Glutamatergic neuron (in vitro differentiated cells): ENCODE measurements around the gene CCND1. TPM values are rescaled to one million over a fixed set of nuclear protein-coding genes. Genes with fewer than 3 reads are reported as not detected.

ENCODE experiments used
- DNase-seq: peaks from one replicate; pipeline ENCODE4 v3.0.0; 2022
- H3K27ac Mint-ChIP-seq: one replicate; pipeline ENCODE4 v1.8.0; 2020; ENCODE audit warnings: mild to moderate bottlenecking, mixed read lengths, inconsistent platforms; ENCODE audit not compliant: unreplicated experiment
- H3K27me3 Mint-ChIP-seq: one replicate; pipeline ENCODE4 v1.8.0; 2020; ENCODE audit warnings: mild to moderate bottlenecking, moderate library complexity, mixed read lengths, inconsistent platforms; ENCODE audit not compliant: unreplicated experiment
- H3K36me3 Mint-ChIP-seq: one replicate; pipeline ENCODE4 v1.8.0; 2020; ENCODE audit warnings: mild to moderate bottlenecking, mixed read lengths, inconsistent platforms; ENCODE audit not compliant: unreplicated experiment
- H3K4me1 Mint-ChIP-seq: one replicate; pipeline ENCODE4 v1.8.0; 2020; ENCODE audit warnings: mild to moderate bottlenecking, low read depth, mixed read lengths, inconsistent platforms; ENCODE audit not compliant: unreplicated experiment
- H3K4me3 Mint-ChIP-seq: one replicate; pipeline ENCODE4 v1.8.0; 2020; ENCODE audit warnings: mild to moderate bottlenecking, mixed read lengths, inconsistent platforms; ENCODE audit not compliant: unreplicated experiment
- H3K9me3 Mint-ChIP-seq: one replicate; pipeline ENCODE4 v1.8.0; 2020; ENCODE audit warnings: mild to moderate bottlenecking, moderate library complexity, mixed read lengths, inconsistent platforms; ENCODE audit not compliant: unreplicated experiment
- total RNA-seq: library from RNA; stranded (reverse); fragmentation: NEBNext Ultra II Directional; extraction: Animal tissue kit (Norgen Biotek cat#: 25700); gene quantifications from one replicate; pipeline ENCODE4 v1.2.1, GENCODE V29; 2021; ENCODE audit not compliant: unreplicated experiment
- TF ChIP-seq, protein P1 (sequence below): fragments of 200-600 bp; sonication (generic); IDR thresholded peaks from one replicate; pipeline ENCODE4 v1.5.0; 2021; ENCODE audit not compliant: partially characterized antibody, unreplicated experiment

CCND1 gene
- total RNA-seq, 1 donor from 2014 or later = 36.1 TPM

DNA sequence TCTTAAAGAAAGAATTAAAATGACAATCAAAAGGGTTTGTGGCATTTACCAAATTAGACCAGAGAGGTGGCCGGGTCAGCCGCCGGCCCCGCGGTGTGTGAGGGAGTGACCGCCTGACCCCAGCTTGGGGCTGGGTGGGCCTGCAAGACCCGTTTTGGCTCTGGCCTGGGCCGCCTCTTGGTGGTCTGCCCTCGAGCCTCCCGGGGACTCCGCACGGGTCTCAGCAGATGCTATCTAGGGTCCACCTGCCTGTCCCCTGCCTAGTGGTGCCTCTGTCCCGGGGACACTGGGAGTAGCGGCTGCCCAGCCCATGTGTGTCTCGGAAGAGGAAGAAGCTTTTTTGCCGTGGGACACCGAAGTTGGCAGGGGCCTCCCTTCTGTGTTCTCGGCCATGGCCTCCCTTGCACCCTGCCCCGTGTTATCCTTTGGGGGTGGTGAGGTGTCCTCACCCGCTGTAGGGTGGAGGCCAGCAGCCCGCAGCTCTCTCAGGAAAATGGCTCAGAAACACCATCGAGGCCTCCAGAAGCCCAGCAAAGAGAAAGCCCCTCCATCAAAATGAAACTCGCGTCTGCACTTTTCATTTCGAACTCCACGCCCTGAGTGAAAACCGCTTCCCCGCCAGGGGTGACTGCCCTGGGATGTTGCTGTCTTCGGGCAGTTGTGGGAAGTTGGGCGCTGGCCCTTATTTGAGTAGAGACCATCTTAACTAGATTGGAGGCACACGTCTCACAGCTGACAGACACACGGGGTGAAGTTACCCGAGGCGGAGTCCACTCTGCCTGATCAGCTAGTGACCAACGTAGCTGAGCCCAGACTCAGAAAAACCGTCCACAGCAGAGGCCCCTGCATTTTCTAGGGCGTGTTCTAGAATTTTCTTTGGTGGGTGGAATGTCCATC, 8.0 kb downstream of the CCND1 start:
- Mint-ChIP-seq H3K27me3 (peaks cover 4% of the 10 kb centered on the region), H3K36me3 (no peaks in the 10 kb centered on the region), H3K4me3 (no peak overlapping the region), H3K4me1 (peaks cover 2% of the 10 kb centered on the region), H3K9me3 (peaks cover 3% of the 10 kb centered on the region), H3K27ac (no peak overlapping the region)
- no peak for DNase-seq
- TF ChIP-seq, protein P1, sequence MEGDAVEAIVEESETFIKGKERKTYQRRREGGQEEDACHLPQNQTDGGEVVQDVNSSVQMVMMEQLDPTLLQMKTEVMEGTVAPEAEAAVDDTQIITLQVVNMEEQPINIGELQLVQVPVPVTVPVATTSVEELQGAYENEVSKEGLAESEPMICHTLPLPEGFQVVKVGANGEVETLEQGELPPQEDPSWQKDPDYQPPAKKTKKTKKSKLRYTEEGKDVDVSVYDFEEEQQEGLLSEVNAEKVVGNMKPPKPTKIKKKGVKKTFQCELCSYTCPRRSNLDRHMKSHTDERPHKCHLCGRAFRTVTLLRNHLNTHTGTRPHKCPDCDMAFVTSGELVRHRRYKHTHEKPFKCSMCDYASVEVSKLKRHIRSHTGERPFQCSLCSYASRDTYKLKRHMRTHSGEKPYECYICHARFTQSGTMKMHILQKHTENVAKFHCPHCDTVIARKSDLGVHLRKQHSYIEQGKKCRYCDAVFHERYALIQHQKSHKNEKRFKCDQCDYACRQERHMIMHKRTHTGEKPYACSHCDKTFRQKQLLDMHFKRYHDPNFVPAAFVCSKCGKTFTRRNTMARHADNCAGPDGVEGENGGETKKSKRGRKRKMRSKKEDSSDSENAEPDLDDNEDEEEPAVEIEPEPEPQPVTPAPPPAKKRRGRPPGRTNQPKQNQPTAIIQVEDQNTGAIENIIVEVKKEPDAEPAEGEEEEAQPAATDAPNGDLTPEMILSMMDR = no peak

DNA sequence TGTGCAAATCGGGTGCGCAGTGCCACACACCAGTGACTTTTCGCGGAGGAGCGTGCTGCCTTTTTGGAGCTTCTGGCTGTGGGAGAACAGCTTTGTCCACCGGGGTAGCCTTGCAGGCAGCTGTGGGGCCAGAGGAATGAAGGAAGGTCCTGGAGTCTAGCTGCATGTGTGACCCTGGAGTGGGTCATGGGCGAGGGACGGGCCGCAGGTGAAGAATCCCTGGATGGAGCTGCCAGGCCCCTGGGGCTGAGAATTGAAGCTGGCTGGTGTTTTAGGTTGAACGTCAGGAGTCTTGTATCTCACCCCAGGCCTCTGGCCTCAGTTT, 8.6 kb downstream of the CCND1 start:
- peaks cover 4% of the 10 kb centered on the region for H3K27me3 Mint-ChIP-seq
- no peak overlapping the region for H3K4me3 Mint-ChIP-seq
- no peak for DNase-seq
- TF ChIP-seq, protein P1 = no peak
- H3K9me3 Mint-ChIP-seq = peaks cover 2% of the 10 kb centered on the region
- H3K27ac Mint-ChIP-seq = no peak overlapping the region
- no peaks in the 10 kb centered on the region for H3K4me1 Mint-ChIP-seq
- H3K36me3 Mint-ChIP-seq = no peaks in the 10 kb centered on the region

DNA sequence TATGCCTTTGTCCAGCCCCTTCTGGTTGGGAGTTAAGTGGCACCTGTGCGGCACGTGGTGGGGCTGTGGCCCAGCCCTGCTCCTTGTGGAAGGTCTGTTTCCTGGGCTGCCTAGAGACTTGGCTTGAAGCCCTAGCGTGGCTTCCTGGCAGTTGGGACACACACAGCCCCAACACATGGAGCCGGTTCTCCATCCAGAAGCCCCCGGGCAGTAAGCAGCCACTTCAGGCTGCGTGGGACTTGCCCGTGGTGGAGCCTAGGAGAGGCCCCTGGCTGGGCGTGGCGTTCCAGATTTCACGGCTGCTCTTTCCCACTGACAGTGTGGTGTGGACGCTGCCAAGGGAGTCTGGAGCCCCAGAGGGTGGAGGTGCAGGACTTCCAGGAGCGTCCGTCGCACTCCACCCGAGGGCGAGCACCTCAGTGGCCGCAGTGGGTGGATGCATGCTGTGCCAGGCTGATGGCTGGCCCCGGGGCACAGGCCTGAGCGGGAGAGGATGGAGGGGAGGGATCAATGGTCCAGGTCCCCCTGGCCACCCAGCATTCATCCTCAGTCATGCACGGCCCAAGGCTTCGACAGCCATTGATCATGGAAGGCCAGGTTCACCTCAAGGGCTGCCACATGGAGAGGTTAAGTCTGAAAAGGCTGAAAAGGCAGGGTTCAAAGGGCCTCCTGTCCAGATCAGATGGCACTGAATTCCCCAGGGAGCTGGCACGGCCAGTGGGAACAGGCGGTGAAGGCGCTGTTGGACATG, 9.3 kb downstream of the CCND1 start:
- DNase-seq = no peak
- H3K4me1 Mint-ChIP-seq = no peaks in the 10 kb centered on the region
- no peak overlapping the region for H3K4me3 Mint-ChIP-seq
- TF ChIP-seq, protein P1 = no peak
- H3K27ac Mint-ChIP-seq = no peak overlapping the region
- H3K36me3 Mint-ChIP-seq = no peaks in the 10 kb centered on the region
- H3K27me3 Mint-ChIP-seq = peaks cover 4% of the 10 kb centered on the region
- H3K9me3 Mint-ChIP-seq = peaks cover 2% of the 10 kb centered on the region

DNA sequence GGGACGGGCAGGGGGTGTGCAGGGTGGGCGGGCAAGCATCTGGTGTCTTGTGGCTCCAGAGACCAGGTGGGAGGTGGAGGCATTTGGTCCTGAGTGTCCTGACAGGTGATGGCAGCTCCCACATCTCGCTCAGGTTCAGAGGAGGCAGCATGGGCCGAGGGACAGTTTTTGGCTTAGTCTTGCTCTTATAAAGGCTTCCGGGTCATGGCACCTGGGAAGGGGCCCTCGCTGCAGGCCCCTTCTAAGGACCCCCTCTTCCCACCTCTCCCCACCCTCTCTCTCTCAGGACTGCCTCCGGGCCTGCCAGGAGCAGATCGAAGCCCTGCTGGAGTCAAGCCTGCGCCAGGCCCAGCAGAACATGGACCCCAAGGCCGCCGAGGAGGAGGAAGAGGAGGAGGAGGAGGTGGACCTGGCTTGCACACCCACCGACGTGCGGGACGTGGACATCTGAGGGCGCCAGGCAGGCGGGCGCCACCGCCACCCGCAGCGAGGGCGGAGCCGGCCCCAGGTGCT, 9.9 kb downstream of the CCND1 start:
- TF ChIP-seq, protein P1 = no peak
- no peak overlapping the region for H3K4me3 Mint-ChIP-seq
- H3K27me3 Mint-ChIP-seq = peaks cover 4% of the 10 kb centered on the region

More for the DNA sequence above, 9.9 kb downstream of the CCND1 start:
- no peak overlapping the region for H3K27ac Mint-ChIP-seq
- no peak for DNase-seq
- peaks cover 1% of the 10 kb centered on the region for H3K9me3 Mint-ChIP-seq
- no peaks in the 10 kb centered on the region for H3K4me1 Mint-ChIP-seq
- H3K36me3 Mint-ChIP-seq = no peaks in the 10 kb centered on the region
